Coronary artery (tissue), 2 donors: ENCODE measurements around the gene TUBA3C.

Experiments used
- DNase-seq: peaks from one replicate; pipeline ENCODE4 v3.0.0-alpha.2; 2017; ENCODE audit warnings: low spot score
- H3K27ac ChIP-seq, 2 donors: fragments of 200-600 bp; sonication (generic); one replicate each; pipeline ENCODE4 v1.5.1; 2016 to 2019
- H3K4me3 ChIP-seq: fragments of 200-600 bp; sonication (generic); 2 replicates; pipeline ENCODE4 v1.5.1; 2016; ENCODE audit warnings: mild to moderate bottlenecking, moderate library complexity
- TF ChIP-seq, protein P1 (sequence below): fragments of 200-600 bp; sonication (generic); IDR thresholded peaks from one replicate; pipeline ENCODE4 v1.5.1; 2019; ENCODE audit warnings: antibody characterized with exemption

The TUBA3C gene

DNA sequence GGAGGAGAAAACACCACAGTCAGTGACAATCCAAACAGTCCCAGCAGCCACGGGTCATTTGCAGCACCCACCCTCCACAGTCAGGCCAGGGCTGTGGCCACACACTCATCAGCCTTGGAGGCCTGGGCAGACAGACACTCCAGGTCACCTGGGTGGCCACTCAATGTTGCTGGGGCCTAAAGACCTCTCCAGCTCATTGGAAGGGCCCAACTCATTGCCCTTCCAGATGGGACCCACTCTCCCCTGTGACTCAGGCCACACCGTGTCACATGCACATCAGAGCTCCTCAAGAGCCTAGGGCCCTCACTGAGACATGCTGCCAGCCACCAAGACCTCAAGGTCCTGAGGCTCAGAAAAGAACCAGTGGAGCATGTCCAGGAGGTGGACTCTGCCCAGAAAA is 22.4 kb downstream of the TUBA3C start:
- TF ChIP-seq, protein P1, sequence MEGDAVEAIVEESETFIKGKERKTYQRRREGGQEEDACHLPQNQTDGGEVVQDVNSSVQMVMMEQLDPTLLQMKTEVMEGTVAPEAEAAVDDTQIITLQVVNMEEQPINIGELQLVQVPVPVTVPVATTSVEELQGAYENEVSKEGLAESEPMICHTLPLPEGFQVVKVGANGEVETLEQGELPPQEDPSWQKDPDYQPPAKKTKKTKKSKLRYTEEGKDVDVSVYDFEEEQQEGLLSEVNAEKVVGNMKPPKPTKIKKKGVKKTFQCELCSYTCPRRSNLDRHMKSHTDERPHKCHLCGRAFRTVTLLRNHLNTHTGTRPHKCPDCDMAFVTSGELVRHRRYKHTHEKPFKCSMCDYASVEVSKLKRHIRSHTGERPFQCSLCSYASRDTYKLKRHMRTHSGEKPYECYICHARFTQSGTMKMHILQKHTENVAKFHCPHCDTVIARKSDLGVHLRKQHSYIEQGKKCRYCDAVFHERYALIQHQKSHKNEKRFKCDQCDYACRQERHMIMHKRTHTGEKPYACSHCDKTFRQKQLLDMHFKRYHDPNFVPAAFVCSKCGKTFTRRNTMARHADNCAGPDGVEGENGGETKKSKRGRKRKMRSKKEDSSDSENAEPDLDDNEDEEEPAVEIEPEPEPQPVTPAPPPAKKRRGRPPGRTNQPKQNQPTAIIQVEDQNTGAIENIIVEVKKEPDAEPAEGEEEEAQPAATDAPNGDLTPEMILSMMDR, result no peak
- peak; percentile 17 for DNase-seq
- Histone ChIP-seq H3K4me3 (no peak overlapping the region), H3K27ac (no peak overlapping the region)

DNA sequence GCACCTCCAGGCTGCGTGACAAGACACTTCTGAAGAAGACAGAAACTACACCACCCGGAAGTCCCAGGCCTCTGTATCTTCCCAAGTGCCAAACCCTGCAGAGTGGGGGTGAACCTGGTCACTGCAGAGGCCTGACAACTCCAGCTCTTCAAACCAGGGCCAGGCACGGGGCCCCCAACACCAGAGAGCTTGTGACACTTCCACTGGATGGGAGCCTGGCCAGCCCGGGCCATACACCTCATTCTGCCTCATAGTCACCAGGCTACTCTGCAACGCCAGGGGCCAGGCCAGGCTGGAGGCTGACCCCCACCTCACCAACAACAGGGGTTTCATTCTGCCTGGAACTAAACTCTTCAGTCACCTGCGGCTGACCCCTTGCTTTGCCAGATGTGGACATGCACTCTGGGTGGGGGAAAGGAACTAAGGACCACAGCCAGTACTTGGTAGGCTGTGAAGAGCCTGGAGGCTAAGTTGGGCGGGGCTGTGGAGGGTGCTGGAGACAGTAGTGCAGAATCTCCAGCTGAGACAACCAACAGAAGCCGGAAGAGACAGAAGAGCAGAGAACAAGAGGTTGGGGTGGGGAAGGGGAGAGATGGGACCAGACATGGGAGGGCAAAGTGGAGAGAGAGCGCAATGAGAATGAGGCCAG is 23.0 kb downstream of the TUBA3C start:
- H3K27ac ChIP-seq, result no peak overlapping the region
- H3K4me3 ChIP-seq, result no peak overlapping the region
- TF ChIP-seq, protein P1, result no peak
- DNase-seq, result peak; percentile 28

DNA sequence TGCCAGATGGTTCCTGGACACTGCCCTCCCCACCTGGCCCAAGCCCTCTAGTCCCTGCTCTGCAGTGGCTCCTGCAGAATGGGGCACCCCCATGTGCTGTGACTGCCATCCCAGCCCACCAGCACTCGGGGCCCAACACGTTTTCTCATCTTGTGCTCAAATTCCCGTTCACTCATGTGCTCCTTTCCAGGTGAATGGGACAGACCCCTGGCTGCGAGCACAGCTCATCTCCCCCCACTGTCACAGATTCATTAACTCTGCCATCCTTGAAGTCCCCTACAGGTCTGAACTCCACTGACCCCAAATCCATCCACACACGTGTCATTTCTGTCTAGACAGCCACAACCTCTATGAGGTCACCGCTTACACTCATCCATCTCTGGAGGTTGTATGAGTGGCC is 23.6 kb downstream of the TUBA3C start:
- DNase-seq, result peak; percentile 64
- TF ChIP-seq, protein P1, result no peak
- Histone ChIP-seq H3K27ac (no peak overlapping the region), H3K4me3 (no peak overlapping the region)

DNA sequence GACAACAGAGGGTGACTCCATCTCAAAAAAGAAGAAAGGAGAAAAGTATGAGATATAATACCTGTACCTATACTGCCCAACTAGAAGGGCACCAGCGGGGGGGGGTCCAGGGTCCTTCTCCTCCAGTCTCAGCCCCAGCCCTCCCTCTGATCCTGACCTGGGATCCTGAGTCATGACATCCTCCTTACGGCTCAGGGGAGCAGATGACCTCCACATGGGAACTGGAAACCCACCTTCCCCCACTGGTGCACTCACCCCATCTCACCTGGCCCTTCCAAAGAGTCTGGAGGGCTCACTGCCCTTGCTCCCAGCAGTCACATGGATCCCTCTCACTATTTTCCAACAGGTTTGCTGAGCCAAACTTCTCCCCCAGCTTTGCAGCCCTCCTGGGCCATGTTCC is 24.2 kb downstream of the TUBA3C start:
- Histone ChIP-seq H3K27ac (no peak overlapping the region), H3K4me3 (no peak overlapping the region)
- DNase-seq, result peak; percentile 33
- TF ChIP-seq, protein P1, result no peak

DNA sequence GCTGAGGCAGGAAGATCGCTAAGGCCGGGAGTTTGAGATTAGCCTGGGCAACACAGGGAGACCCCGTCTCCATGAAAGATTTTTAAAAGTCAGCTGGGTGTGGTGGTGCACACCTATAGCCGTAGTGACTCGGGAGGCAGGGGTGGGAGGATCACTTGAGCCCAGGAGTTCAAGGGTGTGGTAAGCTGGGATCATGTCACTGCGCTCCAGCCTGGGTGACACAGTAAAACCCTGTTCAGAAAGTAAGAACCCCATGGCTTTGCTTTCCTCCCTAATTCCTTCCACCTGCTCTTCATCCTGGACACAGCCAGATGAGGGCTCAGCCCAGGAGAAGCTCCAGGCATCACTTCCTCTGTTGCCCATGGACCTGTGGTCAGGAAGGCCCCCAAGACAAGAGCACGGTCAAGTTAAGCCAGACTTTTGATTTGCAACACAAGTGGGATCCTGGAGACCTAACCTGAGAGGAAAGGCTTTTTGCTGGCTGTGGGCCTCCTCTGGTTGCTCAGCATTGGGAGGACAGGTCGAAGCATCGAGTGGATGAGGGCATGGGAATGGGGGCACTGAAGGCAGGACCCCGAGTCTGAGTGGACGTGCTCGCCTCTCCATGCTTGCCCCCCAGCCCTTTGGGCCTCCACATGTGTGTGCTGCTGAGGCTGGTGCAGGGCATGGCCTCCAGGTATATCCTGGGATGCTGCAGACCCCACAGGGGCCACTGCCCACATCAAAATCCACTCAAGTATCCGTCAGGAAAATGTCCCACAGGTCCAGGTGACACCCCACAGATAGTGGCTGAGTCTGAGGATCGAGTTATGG is 25.4 kb downstream of the TUBA3C start:
- TF ChIP-seq, protein P1, result no peak
- Histone ChIP-seq H3K4me3 (no peak overlapping the region), H3K27ac (no peak overlapping the region)
- peak; percentile 46 for DNase-seq

- TF ChIP-seq, protein P1, result no peak
- H3K27ac ChIP-seq, result no peak overlapping the region
- no peak overlapping the region for H3K4me3 ChIP-seq
- peak; percentile 36 for DNase-seq
Observed at GRCh38 chr13:19155321-19155861, 26.2 kb downstream of the TUBA3C start.
